Colon (tissue), 2 donors: ENCODE measurements around the gene ANO2.
"Not testable (repeated sequence)": the region's sequence is repeated elsewhere in the genome, so short reads cannot be mapped to it uniquely, and the experiment has no call there.

Source experiments
- FAIRE-seq: peaks from 2 replicates; lab custom pipeline; 2012; peaks lifted over from hg19 to GRCh38; lab: Jason Lieb, UNC
- donor health status: control.
- donor health status: control.

The ANO2 gene

DNA sequence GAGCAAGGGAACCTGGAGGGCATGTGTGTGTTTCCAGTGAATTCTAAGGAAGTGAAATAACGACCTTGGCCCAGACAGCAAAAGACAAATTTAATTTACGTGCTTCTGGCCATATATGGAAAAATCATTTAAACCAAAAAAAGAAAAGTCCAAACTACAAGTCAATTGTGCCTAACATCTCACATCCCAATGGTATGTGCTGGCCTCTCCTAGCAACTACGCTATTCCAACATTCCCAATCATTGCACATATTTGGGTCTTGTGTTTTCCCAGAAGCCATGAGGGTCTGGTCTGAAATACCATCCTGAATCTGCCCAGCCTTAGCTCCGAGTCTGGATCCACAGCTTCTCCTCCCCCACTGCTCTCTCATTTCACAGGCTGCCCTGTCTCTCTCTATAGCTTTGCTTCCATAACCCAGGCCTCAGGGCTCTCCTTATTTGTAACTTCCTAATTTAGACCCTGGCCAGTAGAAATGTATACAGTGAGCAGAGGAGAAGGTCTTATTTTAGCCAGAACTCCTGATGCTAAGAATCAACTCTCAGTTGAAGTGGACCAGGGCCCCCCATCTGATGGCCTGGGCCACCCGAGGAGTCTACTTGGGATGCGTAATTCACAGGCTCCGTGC lies 224.6 kb downstream of the ANO2 start:
- no peak for FAIRE-seq

DNA sequence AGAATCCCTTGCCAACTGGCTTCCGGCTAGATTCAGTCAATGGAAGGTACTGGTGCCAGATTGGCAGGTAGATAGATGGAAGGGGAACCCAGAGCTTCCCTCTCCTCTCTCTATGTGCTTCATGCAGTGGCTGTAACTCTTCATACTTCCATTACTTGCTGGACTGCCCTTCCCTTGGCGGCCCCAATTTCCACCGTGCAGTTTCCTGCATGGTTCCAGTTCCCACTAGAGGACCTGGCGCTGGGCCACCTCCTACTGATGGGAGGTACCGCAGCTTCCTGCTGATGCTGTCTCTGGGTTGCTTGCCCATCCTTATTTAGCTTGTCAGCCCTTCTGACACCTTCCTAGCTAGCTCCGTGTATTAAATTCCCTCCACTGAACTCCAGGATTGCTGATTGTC lies 226.4 kb downstream of the ANO2 start:
- no peak for FAIRE-seq

GRCh38 chr12:5718073-5718472 lies 227.0 kb downstream of the ANO2 start:
- FAIRE-seq: no peak

- FAIRE-seq: no peak
Measured at GRCh38 chr12:5716976-5717375, 228.1 kb downstream of the ANO2 start.

GRCh38 chr12:5716201-5716600 lies 228.9 kb downstream of the ANO2 start:
- FAIRE-seq: no peak

- peak; percentile 58 for FAIRE-seq
Measured at GRCh38 chr12:5715021-5715420, 230.0 kb downstream of the ANO2 start.

- no peak for FAIRE-seq
Measured at GRCh38 chr12:5713599-5714081, 231.4 kb downstream of the ANO2 start.

DNA sequence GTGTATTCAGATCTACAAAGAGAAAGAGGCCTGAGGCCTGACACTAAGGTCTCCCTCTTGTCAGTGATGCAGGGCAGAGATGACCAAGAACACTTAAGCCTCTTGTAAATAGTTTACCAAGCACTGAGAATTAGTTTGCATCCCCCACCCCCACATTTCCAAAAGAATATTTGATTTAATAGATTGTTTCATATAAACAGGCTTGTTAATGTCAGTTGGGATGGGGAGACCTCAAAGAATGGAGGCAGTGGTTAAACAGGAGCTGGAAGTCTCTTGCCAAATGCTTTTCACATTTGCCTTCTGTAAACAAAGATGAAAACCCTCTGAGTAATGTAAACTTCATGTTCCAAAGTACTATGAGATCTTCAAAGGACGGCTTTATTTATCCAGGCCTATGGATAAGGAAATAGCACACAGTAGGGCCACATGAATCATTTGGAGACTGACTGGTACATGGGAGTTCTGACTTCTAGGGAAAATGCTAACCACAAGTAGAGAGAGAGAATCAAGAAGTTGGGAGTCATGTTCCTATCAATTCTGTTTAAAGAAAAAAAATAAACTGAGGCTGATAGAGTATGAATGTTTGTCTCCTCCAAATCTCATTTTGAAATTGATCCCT lies 234.7 kb downstream of the ANO2 start:
- FAIRE-seq: no peak

DNA sequence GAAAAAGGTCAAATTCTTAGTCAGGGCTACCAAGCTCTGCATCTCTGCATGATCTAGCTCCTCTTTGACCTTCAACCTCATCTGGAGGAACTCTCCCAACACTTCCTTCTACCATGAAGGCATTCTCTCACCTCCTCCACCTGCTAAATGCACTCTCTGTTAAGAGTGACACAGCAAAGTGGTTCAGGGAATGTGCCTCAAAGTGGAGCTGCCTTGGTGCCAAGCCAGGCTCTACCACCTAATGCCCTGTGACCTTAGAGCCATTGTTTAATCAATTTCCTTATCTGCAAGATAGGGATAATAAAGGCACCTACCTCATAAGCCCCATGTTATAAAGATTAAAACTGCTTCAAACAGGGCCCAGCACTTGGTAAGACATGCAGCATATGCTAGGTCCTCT lies 236.7 kb downstream of the ANO2 start:
- FAIRE-seq: no peak

DNA sequence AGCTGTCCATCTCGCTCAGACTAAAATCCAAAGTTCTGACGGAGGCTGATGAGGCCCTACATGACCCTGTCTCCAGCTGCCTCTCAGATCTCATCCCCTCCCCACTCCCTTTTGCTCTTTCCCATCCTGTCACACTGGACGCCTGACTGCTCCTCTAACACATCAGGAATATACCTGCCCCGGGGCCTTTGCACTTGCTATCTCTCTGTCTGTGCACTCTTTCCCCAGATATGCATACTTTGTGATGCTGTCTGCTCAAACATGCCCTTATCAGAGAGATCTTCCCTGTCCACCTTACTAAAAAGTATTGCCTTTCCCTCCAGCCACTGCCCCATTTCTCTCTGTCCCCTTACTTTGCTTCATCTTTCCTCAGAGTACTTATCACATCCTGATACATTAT lies 238.8 kb downstream of the ANO2 start:
- no peak for FAIRE-seq

DNA sequence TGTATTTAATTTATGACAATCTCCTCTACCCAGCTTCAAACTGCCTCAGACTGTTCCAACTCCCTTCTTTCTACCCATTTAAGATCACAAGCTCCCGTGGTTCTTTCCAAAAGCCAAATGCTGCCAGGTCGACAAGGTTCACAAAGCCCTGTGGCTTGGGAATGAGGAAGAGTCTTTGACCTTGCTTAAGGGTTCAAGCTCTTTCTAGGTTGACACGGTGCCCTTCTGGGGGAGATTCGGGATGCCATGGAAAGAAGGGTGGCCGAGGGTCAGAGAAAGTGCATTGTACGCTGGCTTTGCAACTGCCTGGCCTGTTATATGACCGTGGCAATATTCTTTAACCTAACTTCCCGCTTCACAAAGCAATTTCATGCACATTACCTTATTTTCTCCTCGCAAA lies 239.3 kb downstream of the ANO2 start:
- FAIRE-seq: no peak

- FAIRE-seq: no peak
Measured at GRCh38 chr12:5694759-5695409, 250.2 kb downstream of the ANO2 start.

DNA sequence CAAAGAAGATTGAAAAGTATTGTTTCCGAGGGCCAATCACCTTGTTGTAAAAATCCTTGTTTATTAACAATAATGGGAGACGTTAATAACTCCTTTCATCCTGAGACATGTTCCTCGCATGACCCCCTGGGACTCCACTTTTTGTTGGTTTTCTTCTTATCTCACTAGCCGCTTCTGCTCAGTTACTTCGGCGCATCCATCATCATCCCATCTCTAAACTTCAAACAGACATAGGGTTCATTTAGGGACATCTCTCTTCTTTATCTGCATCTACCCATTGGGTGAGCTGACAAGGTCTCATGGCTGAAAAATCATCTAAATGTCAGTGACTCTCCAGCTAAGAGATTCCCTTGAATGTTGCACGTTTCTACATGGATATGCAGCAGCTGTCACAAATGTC lies 252.2 kb downstream of the ANO2 start:
- FAIRE-seq: no peak

DNA sequence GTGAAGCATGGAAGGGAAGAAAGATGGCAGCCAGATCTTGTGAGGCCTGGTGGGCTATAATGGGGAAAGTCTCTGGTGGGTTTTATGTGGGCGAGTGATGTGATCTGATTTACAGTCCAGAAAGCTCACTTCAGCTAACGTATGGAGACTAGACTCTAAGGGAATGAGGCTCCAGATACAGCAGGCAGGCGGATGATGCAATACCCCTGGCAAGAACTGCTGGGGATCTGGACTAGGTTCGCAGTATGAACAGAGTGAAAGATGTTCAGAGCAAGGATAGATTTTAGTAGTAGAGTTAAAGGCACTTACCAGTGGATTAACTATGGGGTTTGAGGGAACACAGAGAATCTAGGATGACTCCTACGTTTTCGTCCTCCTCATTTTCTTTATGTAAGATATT lies 253.1 kb downstream of the ANO2 start:
- FAIRE-seq: no peak

- FAIRE-seq: no peak
Measured at GRCh38 chr12:5690240-5690639, 254.8 kb downstream of the ANO2 start.

DNA sequence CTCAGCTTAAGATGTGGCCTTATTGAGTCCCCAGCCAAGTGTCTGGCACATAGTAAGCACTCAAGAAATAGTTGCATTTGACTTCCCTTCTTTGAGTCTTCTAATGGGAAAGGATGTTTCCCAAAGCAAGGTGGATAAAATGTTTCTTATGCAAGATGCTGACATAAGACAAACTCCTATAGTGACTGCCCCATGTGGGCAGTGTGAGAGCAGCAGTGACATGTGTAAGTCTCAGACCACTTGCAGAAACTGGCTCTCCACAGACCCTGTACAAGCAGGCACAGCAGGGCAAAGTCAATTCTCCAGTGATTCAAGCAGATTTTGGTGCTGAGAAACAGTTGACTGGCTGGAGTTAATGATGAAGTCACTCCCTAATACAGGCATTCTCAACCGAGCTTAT lies 255.3 kb downstream of the ANO2 start:
- no peak for FAIRE-seq

GRCh38 chr12:5688226-5688625 lies 256.8 kb downstream of the ANO2 start:
- FAIRE-seq: no peak

DNA sequence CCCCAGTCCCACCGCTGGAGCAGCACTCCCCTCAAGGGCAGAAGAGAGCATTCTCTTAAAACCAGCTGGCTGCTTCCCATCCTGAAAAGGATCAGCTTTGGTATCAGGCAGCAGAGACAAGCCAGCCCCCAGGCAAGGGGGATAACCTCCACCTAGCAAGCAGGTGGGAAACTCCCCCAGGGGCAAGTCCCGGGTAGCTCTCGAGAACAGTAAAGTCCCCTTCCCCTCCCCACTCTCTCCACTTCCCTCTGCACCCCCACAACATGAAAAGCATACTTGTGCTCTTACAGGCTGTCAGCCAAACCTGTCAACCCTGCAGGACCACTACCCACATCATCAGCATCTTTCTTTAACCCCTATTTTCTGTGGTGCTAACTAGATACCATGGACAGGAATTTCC lies 259.1 kb downstream of the ANO2 start:
- FAIRE-seq: no peak

DNA sequence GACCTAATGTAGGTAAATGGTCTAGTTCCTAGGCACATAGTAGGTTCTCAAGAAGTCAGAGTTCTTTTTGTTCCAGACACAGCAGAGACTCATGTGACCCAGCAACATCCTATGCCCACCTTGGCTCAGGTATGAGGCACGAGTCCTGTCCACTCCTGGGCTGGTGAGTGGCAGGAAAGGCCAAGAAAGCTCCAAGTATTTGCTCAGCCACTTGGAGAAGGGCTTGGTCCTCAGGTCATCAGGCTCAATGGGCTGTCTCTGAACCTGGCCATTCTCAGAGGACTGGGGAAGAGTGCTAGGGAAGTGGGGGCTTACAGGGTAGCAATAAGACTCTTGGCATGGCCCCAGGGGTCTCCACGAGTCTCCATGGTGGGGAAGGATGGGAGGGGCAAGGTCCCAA lies 260.1 kb downstream of the ANO2 start:
- no peak for FAIRE-seq

DNA sequence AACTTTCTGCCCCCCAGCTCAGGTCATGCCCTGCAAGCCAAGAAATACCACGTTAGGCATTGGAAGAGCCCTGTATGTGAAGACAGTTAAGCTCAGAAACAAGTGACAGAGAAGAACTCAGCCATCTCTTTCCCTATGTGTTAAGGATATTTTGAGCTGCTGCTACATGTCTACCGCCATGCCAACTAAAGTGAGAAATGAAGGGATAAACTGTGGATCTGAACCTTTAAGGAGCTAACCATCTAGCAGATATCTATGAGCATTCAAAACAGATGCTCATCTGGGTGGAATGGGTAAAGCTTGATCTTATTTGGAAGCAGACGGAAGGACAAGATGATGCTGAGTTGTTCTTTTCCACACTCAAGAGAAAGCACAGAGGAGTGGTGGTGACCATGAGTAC lies 262.5 kb downstream of the ANO2 start:
- FAIRE-seq: no peak

GRCh38 chr12:5678176-5678575 lies 266.9 kb downstream of the ANO2 start:
- FAIRE-seq: no peak

DNA sequence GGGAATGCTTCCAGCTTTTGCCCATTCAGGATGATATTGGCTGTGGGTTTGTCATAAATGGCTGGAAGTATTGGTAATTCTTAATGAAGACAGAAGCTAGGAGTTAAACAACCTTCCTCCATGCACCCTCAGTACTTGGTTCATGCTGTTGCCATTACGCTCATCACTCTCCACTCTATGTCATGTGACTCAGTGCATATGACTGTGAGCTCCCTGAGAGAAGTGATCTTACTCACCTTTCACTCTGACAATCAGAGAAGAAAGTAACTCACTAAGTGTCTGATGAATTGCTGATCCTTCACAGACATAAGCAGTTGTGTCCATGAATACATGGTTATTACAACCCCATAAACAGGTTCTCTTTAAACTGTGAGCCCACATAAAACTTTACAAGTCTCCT lies 275.4 kb downstream of the ANO2 start:
- FAIRE-seq: not testable (repeated sequence)

- no peak for FAIRE-seq
Measured at GRCh38 chr12:5665615-5666014, 279.4 kb downstream of the ANO2 start.

DNA sequence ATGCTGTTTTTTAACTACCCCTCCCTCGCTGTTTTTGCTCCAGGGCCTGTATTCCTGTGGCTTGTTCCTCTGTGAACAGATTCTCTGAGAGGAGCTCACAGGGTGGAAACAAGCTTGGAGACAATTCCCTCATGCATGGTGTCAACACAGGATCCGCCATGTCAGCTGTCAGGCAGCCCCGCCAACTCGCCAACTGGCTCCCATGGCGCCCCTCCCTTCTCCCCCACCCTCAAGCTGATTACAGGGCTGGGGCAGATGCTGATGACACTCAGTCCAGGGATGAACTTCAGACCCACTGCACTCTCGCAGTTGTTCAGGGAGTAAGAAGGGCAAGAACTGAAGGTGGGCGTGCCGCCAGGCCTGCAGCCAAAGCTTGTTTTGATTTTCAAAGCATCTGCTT lies 283.2 kb downstream of the ANO2 start:
- FAIRE-seq: no peak
